Measurements from ENCODE around the gene C1orf116. TPM values are rescaled to one million over a fixed set of nuclear protein-coding genes. Genes with fewer than 3 reads are reported as not detected.
"Not testable (repeated sequence)": the region's sequence is repeated elsewhere in the genome, so short reads cannot be mapped to it uniquely, and the experiment has no call there.

C1orf116 gene
- total and polyA plus RNA-seq, 10 of the 15 experiments (the other 5 are each of a cell fraction or from before 2014, with no cell fraction given): 0.01 to 0.08 TPM; not detected in 8

- TF ChIP-seq REST (IDR thresholded peaks at IDR 0.05; ENCODE audit: low read depth, low read length) (no peak), ELK1 (IDR thresholded peaks at IDR 0.05; ENCODE audit: low read depth, low read length) (no peak), ASH2L (IDR thresholded peaks at IDR 0.05; ENCODE audit: borderline replicate concordance, low read depth) (no peak), POU2F2 (IDR thresholded peaks at IDR 0.05; ENCODE audit: borderline replicate concordance, low read depth, low read length) (no peak), NFYA (IDR thresholded peaks at IDR 0.05; ENCODE audit: borderline replicate concordance, low read depth, low read length) (no peak), SPI1 (IDR thresholded peaks at IDR 0.05; ENCODE audit: borderline replicate concordance, insufficient read depth, low read depth, low read length) (no peak), GATAD2B (conservative IDR thresholded peaks at IDR 0.05; ENCODE audit: low read depth) (no peak), POLR2A (IDR thresholded peaks at IDR 0.05; ENCODE audit: low read depth, low read length) (no peak), RAD51 (IDR thresholded peaks at IDR 0.05) (no peak), ESRRA (IDR thresholded peaks at IDR 0.05; ENCODE audit: low read length) (no peak), ZNF217 (IDR thresholded peaks at IDR 0.05) (no peak), POLR2AphosphoS5 (IDR thresholded peaks at IDR 0.05; ENCODE audit: low read length) (no peak)
- TF ChIP-seq, protein P1, sequence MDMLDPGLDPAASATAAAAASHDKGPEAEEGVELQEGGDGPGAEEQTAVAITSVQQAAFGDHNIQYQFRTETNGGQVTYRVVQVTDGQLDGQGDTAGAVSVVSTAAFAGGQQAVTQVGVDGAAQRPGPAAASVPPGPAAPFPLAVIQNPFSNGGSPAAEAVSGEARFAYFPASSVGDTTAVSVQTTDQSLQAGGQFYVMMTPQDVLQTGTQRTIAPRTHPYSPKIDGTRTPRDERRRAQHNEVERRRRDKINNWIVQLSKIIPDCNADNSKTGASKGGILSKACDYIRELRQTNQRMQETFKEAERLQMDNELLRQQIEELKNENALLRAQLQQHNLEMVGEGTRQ (IDR thresholded peaks at IDR 0.05; ENCODE audit: borderline replicate concordance, low read depth, low read length): no peak
- TF ChIP-seq, protein P2, sequence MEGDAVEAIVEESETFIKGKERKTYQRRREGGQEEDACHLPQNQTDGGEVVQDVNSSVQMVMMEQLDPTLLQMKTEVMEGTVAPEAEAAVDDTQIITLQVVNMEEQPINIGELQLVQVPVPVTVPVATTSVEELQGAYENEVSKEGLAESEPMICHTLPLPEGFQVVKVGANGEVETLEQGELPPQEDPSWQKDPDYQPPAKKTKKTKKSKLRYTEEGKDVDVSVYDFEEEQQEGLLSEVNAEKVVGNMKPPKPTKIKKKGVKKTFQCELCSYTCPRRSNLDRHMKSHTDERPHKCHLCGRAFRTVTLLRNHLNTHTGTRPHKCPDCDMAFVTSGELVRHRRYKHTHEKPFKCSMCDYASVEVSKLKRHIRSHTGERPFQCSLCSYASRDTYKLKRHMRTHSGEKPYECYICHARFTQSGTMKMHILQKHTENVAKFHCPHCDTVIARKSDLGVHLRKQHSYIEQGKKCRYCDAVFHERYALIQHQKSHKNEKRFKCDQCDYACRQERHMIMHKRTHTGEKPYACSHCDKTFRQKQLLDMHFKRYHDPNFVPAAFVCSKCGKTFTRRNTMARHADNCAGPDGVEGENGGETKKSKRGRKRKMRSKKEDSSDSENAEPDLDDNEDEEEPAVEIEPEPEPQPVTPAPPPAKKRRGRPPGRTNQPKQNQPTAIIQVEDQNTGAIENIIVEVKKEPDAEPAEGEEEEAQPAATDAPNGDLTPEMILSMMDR (IDR thresholded peaks at IDR 0.05 in 2 of 3, conservative IDR thresholded peaks at IDR 0.05 in 1 of 3; ENCODE audit: control insufficient read depth in 2 of 3, extremely low read depth in 1 of 3, insufficient read depth in 1 of 3, low read depth in 3 of 3, low read length in 3 of 3): no peak
Measured at GRCh38 chr1:207045453-207045852, 12.9 kb upstream of the C1orf116 start (continued).

- ATAC-seq; DNase-seq (ENCODE audit: low read depth, low spot score); H3K36me3 ChIP-seq (ENCODE audit: control insufficient read depth in 2 of 2, insufficient read depth in 2 of 2, low read length in 1 of 2); FAIRE-seq; H3K27me3 ChIP-seq (replicated peaks in 1 of 2; ENCODE audit: control insufficient read depth in 2 of 2, insufficient read depth in 2 of 2, low read length in 1 of 2); H3K9ac ChIP-seq (ENCODE audit: control insufficient read depth, insufficient read depth, low read length); H4K20me1 ChIP-seq (ENCODE audit: control insufficient read depth, insufficient read depth); H3K79me2 ChIP-seq (ENCODE audit: control insufficient read depth, insufficient read depth, low read length); H3K9me3 ChIP-seq (replicated peaks; ENCODE audit: control insufficient read depth, insufficient read depth, low read length); POLR2A ChIA-PET; SMC1A ChIA-PET (ENCODE audit: uncharacterized antibody, unreplicated experiment); H3K4me3 ChIP-seq; H2AFZ ChIP-seq (ENCODE audit: control insufficient read depth, low read depth, low read length); H3K4me1 ChIP-seq (ENCODE audit: control insufficient read depth, insufficient read depth, low read length); H3K4me2 ChIP-seq (ENCODE audit: control insufficient read depth, insufficient read depth); in situ Hi-C loops (cut with MboI); H3K27ac ChIP-seq (ENCODE audit: control insufficient read depth, insufficient read depth); BruUV-seq (replicated peaks): not testable (repeated sequence)
- intact Hi-C loops (cut with micrococcal nuclease; ENCODE audit: unreplicated experiment): loop anchor here (5.0 kb wide), 1 partner anchor 36 kb away; no protein-coding TSS in a partner anchor
- ChIA-PET RAD21 (ENCODE audit: unreplicated experiment) (interaction anchor here (0.7 kb wide), 1 partner anchor 47 kb away, joined by 3 read pairs; the partner anchor contains the start of gene C4BPB), CTCF (interaction anchor here (0.8 to 1.4 kb wide), 2 partner anchors 37 to 396 kb away, joined by 3 read pairs; no protein-coding TSS in a partner anchor)
- 87% methylated on average over 2 of the region's 2 CpGs for WGBS (ENCODE audit: insufficient coverage, insufficient replicate concordance, low lambda C conversion rate, missing lambda C conversion rate)
Measured at GRCh38 chr1:207041397-207041796, 8.8 kb upstream of the C1orf116 start.
